SH-SY5Y (cell line): Measurements from ENCODE around the gene JAZF1.

Source experiments
- GATA2 ChIP-seq: IDR thresholded peaks from 2 replicates; pipeline ENCODE4 v1.6.1; 2011; ENCODE audit warnings: mild to moderate bottlenecking, low read depth, low read length
- GATA3 ChIP-seq: IDR thresholded peaks from 2 replicates; pipeline ENCODE4 v1.6.1; 2011; ENCODE audit warnings: low read depth, mild to moderate bottlenecking, low read length, moderate library complexity

DNA sequence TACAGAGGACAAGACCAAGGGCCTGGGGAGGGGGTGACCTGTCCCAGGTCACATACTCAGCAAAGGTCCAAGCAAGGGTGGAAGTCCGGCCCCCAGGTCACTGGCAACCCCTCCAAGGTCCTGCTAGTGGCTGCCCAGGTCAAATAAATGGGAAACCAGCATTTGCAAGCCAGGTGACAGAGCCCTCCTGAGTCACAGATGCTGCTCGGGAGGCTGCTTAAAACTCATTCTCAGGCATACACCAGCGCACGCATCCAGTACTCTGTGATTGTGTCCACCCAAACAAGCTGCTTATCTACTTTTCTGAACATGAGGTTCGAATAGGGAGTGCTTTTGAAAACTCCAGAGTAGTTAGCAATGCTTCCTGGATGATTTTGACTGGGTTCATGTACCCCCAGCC is 310.0 kb downstream of the JAZF1 start:
- no peak for TF ChIP-seq GATA3
- TF ChIP-seq GATA2, result no peak
